AG09309 (cell line): ENCODE measurements around the gene DGKD.

Experiments used
- DNase-seq: peaks from one replicate; pipeline ENCODE4 v3.0.0-alpha.2; 2010; ENCODE audit warnings: low read depth
- H3K4me3 ChIP-seq: 2 replicates; pipeline ENCODE4 v1.5.1; 2011; ENCODE audit warnings: mild to moderate bottlenecking, low read depth, low read length, moderate library complexity; ENCODE audit not compliant: control insufficient read depth
- CTCF ChIP-seq: IDR thresholded peaks from 2 replicates; pipeline ENCODE4 v1.5.1; 2011; ENCODE audit warnings: mild to moderate bottlenecking, low read depth, low read length, inconsistent platforms; ENCODE audit not compliant: insufficient read depth, control insufficient read depth; ENCODE audit errors: missing control alignments

The DGKD gene

GRCh38 chr2:233487748-233488345 lies 133.6 kb downstream of the DGKD start:
- TF ChIP-seq CTCF: no peak
- no peak overlapping the region for H3K4me3 ChIP-seq
- no peak for DNase-seq

- DNase-seq: no peak
- TF ChIP-seq CTCF: no peak
- no peak overlapping the region for H3K4me3 ChIP-seq
These were observed 134.8 kb downstream of the DGKD start for GRCh38 chr2:233489143-233489542.

GRCh38 chr2:233489666-233490065 lies 135.4 kb downstream of the DGKD start:
- DNase-seq: peak; percentile 51
- H3K4me3 ChIP-seq: no peak overlapping the region
- TF ChIP-seq CTCF: no peak

GRCh38 chr2:233490831-233491230 lies 136.5 kb downstream of the DGKD start:
- no peak for TF ChIP-seq CTCF
- H3K4me3 ChIP-seq: no peak overlapping the region
- DNase-seq: no peak

GRCh38 chr2:233491326-233491725 lies 137.0 kb downstream of the DGKD start:
- no peak for TF ChIP-seq CTCF
- no peak overlapping the region for H3K4me3 ChIP-seq
- no peak for DNase-seq

GRCh38 chr2:233492078-233492477 lies 137.8 kb downstream of the DGKD start:
- no peak overlapping the region for H3K4me3 ChIP-seq
- no peak for DNase-seq
- no peak for TF ChIP-seq CTCF

GRCh38 chr2:233492751-233493150 lies 138.5 kb downstream of the DGKD start:
- TF ChIP-seq CTCF: no peak
- DNase-seq: no peak
- no peak overlapping the region for H3K4me3 ChIP-seq
